Hematopoietic multipotent progenitor cell treated with erythropoietin and hydrocortisone succinate and interleukin-3 and kit ligand, for 15 days (in vitro differentiated cells): ENCODE results near the gene SEMA4D.
"Not testable (repeated sequence)": the region's sequence is repeated elsewhere in the genome, so short reads cannot be mapped to it uniquely, and the experiment has no call there.

Experiments used
- DNase-seq: peaks from one replicate; pipeline ENCODE4 v3.0.0-alpha.2; 2015; ENCODE audit warnings: low spot score

The SEMA4D gene

GRCh38 chr9:89384783-89385182 lies 113.1 kb downstream of the SEMA4D start:
- no peak for DNase-seq

GRCh38 chr9:89383721-89384300 lies 114.1 kb downstream of the SEMA4D start:
- no peak for DNase-seq

- DNase-seq, result no peak
These were observed 114.7 kb downstream of the SEMA4D start for GRCh38 chr9:89383030-89383720.

GRCh38 chr9:89382026-89382986 lies 115.6 kb downstream of the SEMA4D start:
- DNase-seq, result no peak

- DNase-seq, result no peak
These were observed 116.7 kb downstream of the SEMA4D start for GRCh38 chr9:89381308-89381609.

- DNase-seq, result no peak
These were observed 117.2 kb downstream of the SEMA4D start for GRCh38 chr9:89380437-89381307.

GRCh38 chr9:89379508-89380115 lies 118.3 kb downstream of the SEMA4D start:
- no peak for DNase-seq

GRCh38 chr9:89379031-89379430 lies 118.9 kb downstream of the SEMA4D start:
- DNase-seq, result no peak

GRCh38 chr9:89378541-89378940 lies 119.4 kb downstream of the SEMA4D start:
- no peak for DNase-seq

- DNase-seq, result no peak
These were observed 120.5 kb downstream of the SEMA4D start for GRCh38 chr9:89377411-89377810.

GRCh38 chr9:89376741-89377351 lies 121.1 kb downstream of the SEMA4D start:
- DNase-seq, result no peak

- DNase-seq, result no peak
These were observed 121.6 kb downstream of the SEMA4D start for GRCh38 chr9:89376286-89376685.

GRCh38 chr9:89375191-89375760 lies 122.6 kb downstream of the SEMA4D start:
- DNase-seq, result no peak

- DNase-seq, result no peak
These were observed 123.7 kb downstream of the SEMA4D start for GRCh38 chr9:89374176-89374575.

GRCh38 chr9:89372979-89373378 lies 124.9 kb downstream of the SEMA4D start:
- no peak for DNase-seq

GRCh38 chr9:89372230-89372816 lies 125.6 kb downstream of the SEMA4D start:
- no peak for DNase-seq

- not testable (repeated sequence) for DNase-seq
These were observed 126.1 kb downstream of the SEMA4D start for GRCh38 chr9:89371791-89372190.

GRCh38 chr9:89370593-89370992 lies 127.3 kb downstream of the SEMA4D start:
- DNase-seq, result no peak

GRCh38 chr9:89368978-89369377 lies 128.9 kb downstream of the SEMA4D start:
- no peak for DNase-seq

GRCh38 chr9:89368550-89368949 lies 129.4 kb downstream of the SEMA4D start:
- no peak for DNase-seq
